ENCODE results near the gene CLCN6.

GRCh38 chr1:11880911-11881748 lies 75.1 kb downstream of the CLCN6 start:
- TF ChIP-seq, protein P1, sequence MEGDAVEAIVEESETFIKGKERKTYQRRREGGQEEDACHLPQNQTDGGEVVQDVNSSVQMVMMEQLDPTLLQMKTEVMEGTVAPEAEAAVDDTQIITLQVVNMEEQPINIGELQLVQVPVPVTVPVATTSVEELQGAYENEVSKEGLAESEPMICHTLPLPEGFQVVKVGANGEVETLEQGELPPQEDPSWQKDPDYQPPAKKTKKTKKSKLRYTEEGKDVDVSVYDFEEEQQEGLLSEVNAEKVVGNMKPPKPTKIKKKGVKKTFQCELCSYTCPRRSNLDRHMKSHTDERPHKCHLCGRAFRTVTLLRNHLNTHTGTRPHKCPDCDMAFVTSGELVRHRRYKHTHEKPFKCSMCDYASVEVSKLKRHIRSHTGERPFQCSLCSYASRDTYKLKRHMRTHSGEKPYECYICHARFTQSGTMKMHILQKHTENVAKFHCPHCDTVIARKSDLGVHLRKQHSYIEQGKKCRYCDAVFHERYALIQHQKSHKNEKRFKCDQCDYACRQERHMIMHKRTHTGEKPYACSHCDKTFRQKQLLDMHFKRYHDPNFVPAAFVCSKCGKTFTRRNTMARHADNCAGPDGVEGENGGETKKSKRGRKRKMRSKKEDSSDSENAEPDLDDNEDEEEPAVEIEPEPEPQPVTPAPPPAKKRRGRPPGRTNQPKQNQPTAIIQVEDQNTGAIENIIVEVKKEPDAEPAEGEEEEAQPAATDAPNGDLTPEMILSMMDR (IDR thresholded peaks at IDR 0.05; ENCODE audit: control extremely low read depth in 1 of 3, insufficient read depth in 1 of 3, low read depth in 1 of 3, low read length in 3 of 3): no peak
- TF ChIP-seq TAF1 (IDR thresholded peaks at IDR 0.05; ENCODE audit: low read depth, low read length): no peak
- no peak for TF ChIP-seq POLR2AphosphoS5 (IDR thresholded peaks at IDR 0.05; ENCODE audit: low read depth, low read length)
- no peak for TF ChIP-seq POLR2A (IDR thresholded peaks at IDR 0.05; ENCODE audit: control extremely low read depth in 1 of 2, low read depth in 2 of 2, low read length in 2 of 2)
- TF ChIP-seq ZNF274 (IDR thresholded peaks at IDR 0.05; ENCODE audit: borderline replicate concordance, extremely low read depth, low read length): no peak
